Neuronal stem cell (in vitro differentiated cells): ENCODE measurements around the gene TVP23A.
A peak's percentile ranks its signal among the peaks of the same experiment; 100 is the strongest.
"Not testable (repeated sequence)": the region's sequence is repeated elsewhere in the genome, so short reads cannot be mapped to it uniquely, and the experiment has no call there.

Source experiments
- DNase-seq: peaks from one replicate; pipeline ENCODE4 v3.0.0-alpha.2; 2013; ENCODE audit warnings: low spot score
- H2AFZ ChIP-seq: one replicate; pipeline ENCODE4 v1.6.1; 2013; ENCODE audit warnings: mild to moderate bottlenecking, low read length, inconsistent platforms
- H2AK5ac ChIP-seq: 2 replicates; pipeline ENCODE4 v1.6.1; 2013; ENCODE audit warnings: low read depth, mild to moderate bottlenecking, inconsistent platforms, low read length, moderate library complexity, mixed read lengths
- H2BK120ac ChIP-seq: 2 replicates; pipeline ENCODE4 v1.6.1; 2013; ENCODE audit warnings: low read depth, mild to moderate bottlenecking, inconsistent platforms, low read length, moderate library complexity, mixed read lengths
- H2BK12ac ChIP-seq: one replicate; pipeline ENCODE4 v1.6.1; 2013; ENCODE audit warnings: low read length, inconsistent platforms
- H2BK15ac ChIP-seq: 2 replicates; pipeline ENCODE4 v1.6.1; 2013; ENCODE audit warnings: mild to moderate bottlenecking, low read length, inconsistent platforms, mixed read lengths
- H2BK5ac ChIP-seq: one replicate; pipeline ENCODE4 v1.6.1; 2013; ENCODE audit warnings: inconsistent platforms, mild to moderate bottlenecking, low read length, moderate library complexity
- H3K14ac ChIP-seq: one replicate; pipeline ENCODE4 v1.6.1; 2013; ENCODE audit warnings: low read length, inconsistent platforms
- H3K18ac ChIP-seq: 2 replicates; pipeline ENCODE4 v1.6.1; 2013; ENCODE audit warnings: low read length, inconsistent platforms
- H3K23ac ChIP-seq: 2 replicates; pipeline ENCODE4 v1.6.1; 2013; ENCODE audit warnings: low read depth, mild to moderate bottlenecking, mixed read lengths, low read length, inconsistent platforms; ENCODE audit not compliant: poor library complexity
- H3K27ac ChIP-seq: replicated peaks from 3 replicates; pipeline ENCODE4 v1.5.1; 2013; ENCODE audit warnings: low read length, inconsistent platforms
- H3K27me3 ChIP-seq, 3 experiments: 2 replicates each; pipeline ENCODE4 v1.6.1; 2013; ENCODE audit warnings: low read length in 3 of 3, mild to moderate bottlenecking in 2 of 3, inconsistent platforms in 1 of 3, low read depth in 1 of 3, mixed read lengths in 1 of 3, moderate library complexity in 1 of 3; ENCODE audit not compliant: control insufficient read depth in 3 of 3, insufficient read depth in 3 of 3
- H3K36me3 ChIP-seq, 2 donors: replicated peaks in 1 of 2; 2 replicates each; pipeline ENCODE4 v1.6.1; 2013; ENCODE audit warnings: low read length in 2 of 2; ENCODE audit not compliant: control insufficient read depth in 2 of 2, insufficient read depth in 2 of 2
- H3K4ac ChIP-seq: 2 replicates; pipeline ENCODE4 v1.6.1; 2013; ENCODE audit warnings: inconsistent platforms, mild to moderate bottlenecking, low read length, moderate library complexity
- H3K4me1 ChIP-seq, 2 donors: 1 replicate in 1 of 2; 2 replicates in 1 of 2; pipeline ENCODE4 v1.6.1; 2013; ENCODE audit warnings: low read length in 2 of 2, low read depth in 1 of 2; ENCODE audit not compliant: control insufficient read depth in 2 of 2, insufficient read depth in 1 of 2
- H3K4me2 ChIP-seq: one replicate; pipeline ENCODE4 v1.6.1; 2013; ENCODE audit warnings: mild to moderate bottlenecking, low read length, inconsistent platforms; ENCODE audit not compliant: insufficient read depth, poor library complexity, severe bottlenecking
- H3K4me3 ChIP-seq, 2 donors: 2 replicates each; pipeline ENCODE4 v1.5.1; 2013; ENCODE audit warnings: low read length in 2 of 2, mild to moderate bottlenecking in 2 of 2, inconsistent platforms in 1 of 2, moderate library complexity in 1 of 2
- H3K79me1 ChIP-seq: one replicate; pipeline ENCODE4 v1.6.1; 2013; ENCODE audit warnings: low read depth, mild to moderate bottlenecking, inconsistent platforms, low read length, moderate library complexity
- H3K9ac ChIP-seq: one replicate; pipeline ENCODE4 v1.6.1; 2013; ENCODE audit warnings: mild to moderate bottlenecking, low read depth, low read length, inconsistent platforms; ENCODE audit not compliant: poor library complexity
- H3K9me3 ChIP-seq, 2 donors: replicated peaks in 1 of 2; 2 replicates each; pipeline versions ENCODE3 to v1.6.1; 2013; ENCODE audit warnings: low read length in 2 of 2, mild to moderate bottlenecking in 2 of 2, inconsistent platforms in 1 of 2, low read depth in 1 of 2, mixed read lengths in 1 of 2, moderate library complexity in 1 of 2; ENCODE audit not compliant: control insufficient read depth in 2 of 2, insufficient read depth in 1 of 2
- H4K8ac ChIP-seq: one replicate; pipeline ENCODE4 v1.6.1; 2013; ENCODE audit warnings: low read depth, mild to moderate bottlenecking, inconsistent platforms, low read length, moderate library complexity
- H4K91ac ChIP-seq: one replicate; pipeline ENCODE4 v1.6.1; 2013; ENCODE audit warnings: low read length, low read depth, mild to moderate bottlenecking, inconsistent platforms; ENCODE audit not compliant: poor library complexity
- WGBS, 2 donors: extraction: QIAGEN DNeasy Blood & Tissue Kit; methylation state at CpG; one replicate each; pipeline ENCODE4 v1.1.7; 2013; ENCODE audit warnings: missing lambda C conversion rate in 2 of 2, mixed read lengths in 1 of 2; ENCODE audit not compliant: insufficient read length in 2 of 2, insufficient replicate concordance in 1 of 2; ENCODE audit errors: extremely low coverage in 2 of 2; 5-methylcytosine and 5-hydroxymethylcytosine counted together

TVP23A gene

DNA sequence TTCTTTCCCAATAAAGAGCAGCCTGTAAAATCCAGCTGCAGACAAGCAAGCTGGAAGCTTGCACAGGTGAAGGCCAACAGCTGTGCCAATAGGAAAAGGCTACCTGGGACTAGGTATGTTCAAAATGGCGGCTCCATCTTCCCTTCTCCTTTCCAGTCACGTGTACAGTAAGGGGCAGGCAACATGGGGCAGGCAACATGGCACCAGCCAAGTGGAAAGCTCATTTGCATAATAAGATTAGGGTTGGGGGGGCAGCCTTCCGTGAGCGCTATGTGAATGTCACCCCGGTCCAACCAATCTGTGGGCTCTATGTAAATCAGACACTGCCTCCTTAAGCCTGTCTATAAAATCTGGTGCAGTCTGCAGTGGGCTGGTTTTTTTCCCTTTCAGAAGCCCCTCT lies 31.3 kb downstream of the TVP23A start:
- Histone ChIP-seq H3K36me3 (no peaks in the 10 kb centered on the region), H3K27me3 (no peaks in the 10 kb centered on the region), H3K4me2 (no peak overlapping the region), H3K14ac (no peak overlapping the region), H2BK120ac (no peak overlapping the region), H4K8ac (no peak overlapping the region), H2AFZ (no peak overlapping the region), H3K4me1 (peaks cover 0 to 2% of the 10 kb centered on the region in 2 donors), H3K18ac (no peak overlapping the region), H3K9me3 (no peaks in the 10 kb centered on the region), H2BK12ac (no peak overlapping the region), H2AK5ac (no peak overlapping the region), H2BK15ac (no peak overlapping the region), H3K9ac (no peak overlapping the region), H3K4ac (no peak overlapping the region), H3K27ac (no peak overlapping the region), H4K91ac (no peak overlapping the region), H3K79me1 (no peaks in the 10 kb centered on the region), H3K4me3 (no peak overlapping the region), H3K23ac (no peak overlapping the region), H2BK5ac (no peak overlapping the region)
- no CpG with 5 or more reads among the region's 5 CpGs for WGBS, 2 donors
- peak; percentile 39 for DNase-seq

DNA sequence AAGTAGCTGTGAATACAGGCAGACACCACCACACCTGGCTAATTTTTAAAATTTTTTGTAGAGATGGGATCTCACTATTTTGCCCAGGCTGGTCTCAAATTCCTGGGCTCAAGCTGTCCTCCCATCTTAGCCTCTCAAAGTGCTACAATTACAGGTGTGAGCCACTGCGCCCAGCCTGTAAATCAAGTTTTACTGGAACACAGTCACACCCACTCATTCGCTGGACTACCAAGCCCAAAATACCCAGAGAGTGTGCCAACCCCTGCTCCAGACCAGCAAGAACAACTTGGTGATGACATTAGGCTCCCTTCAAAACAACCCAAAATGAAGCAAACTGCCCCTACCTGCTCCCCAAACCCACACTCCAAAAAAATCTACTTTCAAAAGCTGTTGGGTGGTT lies 36.0 kb downstream of the TVP23A start:
- no peak overlapping the region for H2BK12ac ChIP-seq
- DNase-seq: no peak
- H3K9me3 ChIP-seq: peaks cover 0 to 3% of the 10 kb centered on the region in 2 donors
- H2AK5ac ChIP-seq: no peak overlapping the region
- no peaks in the 10 kb centered on the region for H3K4me1 ChIP-seq
- H3K14ac ChIP-seq: no peak overlapping the region
- H3K27me3 ChIP-seq: no peaks in the 10 kb centered on the region
- no peak overlapping the region for H3K18ac ChIP-seq
- H3K4ac ChIP-seq: no peak overlapping the region
- H4K91ac ChIP-seq: no peak overlapping the region
- no peak overlapping the region for H3K23ac ChIP-seq
- no CpG with 5 or more reads among the region's 2 CpGs for WGBS, 2 donors
- no peaks in the 10 kb centered on the region for H3K79me1 ChIP-seq
- no peak overlapping the region for H2BK5ac ChIP-seq
- H2AFZ ChIP-seq: no peak overlapping the region
- H3K4me3 ChIP-seq: no peak overlapping the region
- H3K4me2 ChIP-seq: no peak overlapping the region
- no peak overlapping the region for H3K27ac ChIP-seq
- H4K8ac ChIP-seq: no peak overlapping the region
- no peaks in the 10 kb centered on the region for H3K36me3 ChIP-seq
- H3K9ac ChIP-seq: no peak overlapping the region
- no peak overlapping the region for H2BK15ac ChIP-seq
- no peak overlapping the region for H2BK120ac ChIP-seq

DNA sequence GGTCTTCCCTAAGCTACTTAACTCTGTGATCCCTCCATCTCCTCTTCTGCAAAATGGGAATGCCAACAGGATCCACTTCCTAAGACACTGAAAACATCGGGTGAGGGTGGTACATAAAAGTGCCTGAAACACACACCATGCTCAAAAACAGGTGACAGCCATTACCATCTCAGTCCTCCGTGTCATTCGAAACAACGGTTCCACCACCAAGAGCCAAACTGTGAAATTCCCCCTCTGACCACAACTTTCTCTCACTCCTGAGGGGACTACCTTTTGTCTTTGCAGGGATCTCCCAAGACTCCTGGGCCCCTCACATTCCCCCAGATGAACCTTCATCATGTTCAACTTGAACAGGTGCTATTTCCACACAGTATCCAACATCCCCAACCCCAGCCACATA lies 38.0 kb downstream of the TVP23A start:
- no peak overlapping the region for H2BK120ac ChIP-seq
- H2BK12ac ChIP-seq: no peak overlapping the region
- WGBS, 2 donors: no CpG with 5 or more reads among the region's 4 CpGs

DNA sequence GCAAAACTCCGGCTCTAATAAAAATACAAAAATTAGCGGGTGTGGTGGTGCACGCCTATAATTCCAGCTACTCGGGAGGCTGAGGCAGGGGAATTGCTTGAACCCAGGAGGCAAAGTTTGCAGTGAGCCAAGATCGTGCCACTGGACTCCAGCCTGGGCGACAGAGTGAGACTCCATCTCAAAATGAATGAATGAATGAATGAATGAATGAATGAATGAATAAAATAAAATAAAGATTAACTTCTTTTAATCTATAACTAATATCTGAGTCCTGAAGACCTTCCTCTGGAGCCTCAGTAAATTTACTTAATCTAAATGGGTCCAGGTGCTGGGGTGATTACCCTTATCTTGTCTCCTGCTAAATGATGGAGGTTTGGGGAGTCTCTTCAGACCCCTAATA lies 38.7 kb downstream of the TVP23A start:
- no CpG with 5 or more reads among the region's 6 CpGs for WGBS, 2 donors
- H3K18ac ChIP-seq, H3K14ac ChIP-seq, H3K79me1 ChIP-seq, H3K4ac ChIP-seq, DNase-seq, H2AFZ ChIP-seq, H2BK120ac ChIP-seq, H4K8ac ChIP-seq, H3K27ac ChIP-seq, H3K4me2 ChIP-seq, H2BK15ac ChIP-seq, H2BK12ac ChIP-seq, H3K36me3 ChIP-seq, H2BK5ac ChIP-seq, H3K27me3 ChIP-seq, H2AK5ac ChIP-seq, H3K4me1 ChIP-seq, H4K91ac ChIP-seq, H3K23ac ChIP-seq, H3K9me3 ChIP-seq, H3K9ac ChIP-seq, H3K4me3 ChIP-seq: not testable (repeated sequence)

More for the DNA sequence above, 38.0 kb downstream of the TVP23A start:
- H3K9ac ChIP-seq: no peak overlapping the region
- H2AK5ac ChIP-seq: no peak overlapping the region
- peaks cover 0 to 3% of the 10 kb centered on the region in 2 donors for H3K9me3 ChIP-seq
- H4K8ac ChIP-seq: no peak overlapping the region
- H3K23ac ChIP-seq: no peak overlapping the region
- H3K4me2 ChIP-seq: no peak overlapping the region
- H3K14ac ChIP-seq: no peak overlapping the region
- no peak overlapping the region for H3K4ac ChIP-seq
- H4K91ac ChIP-seq: no peak overlapping the region
- H3K27ac ChIP-seq: no peak overlapping the region
- H3K18ac ChIP-seq: no peak overlapping the region
- H2BK5ac ChIP-seq: no peak overlapping the region
- no peaks in the 10 kb centered on the region for H3K36me3 ChIP-seq
- H3K79me1 ChIP-seq: no peaks in the 10 kb centered on the region
- no peak overlapping the region for H2AFZ ChIP-seq
- DNase-seq: no peak
- no peaks in the 10 kb centered on the region for H3K4me1 ChIP-seq
- no peaks in the 10 kb centered on the region for H3K27me3 ChIP-seq
- no peak overlapping the region for H2BK15ac ChIP-seq
- H3K4me3 ChIP-seq: peak overlapping the region in 1 of 2 donors; percentile 55
